NK-92 (cell line): ENCODE data around the gene WNK3.

Experiments used
- DNase-seq: peaks from one replicate; lab custom pipeline; 2025; ENCODE audit not compliant: unreplicated experiment; lab: John Stamatoyannopoulos, UW

Gene WNK3

GRCh38 chrX:54171527-54172250 is 186.2 kb downstream of the WNK3 start:
- no peak for DNase-seq

- DNase-seq: no peak
Observed at GRCh38 chrX:54171091-54171490, 186.8 kb downstream of the WNK3 start.

- DNase-seq: no peak
Observed at GRCh38 chrX:54166915-54167314, 190.9 kb downstream of the WNK3 start.

DNA sequence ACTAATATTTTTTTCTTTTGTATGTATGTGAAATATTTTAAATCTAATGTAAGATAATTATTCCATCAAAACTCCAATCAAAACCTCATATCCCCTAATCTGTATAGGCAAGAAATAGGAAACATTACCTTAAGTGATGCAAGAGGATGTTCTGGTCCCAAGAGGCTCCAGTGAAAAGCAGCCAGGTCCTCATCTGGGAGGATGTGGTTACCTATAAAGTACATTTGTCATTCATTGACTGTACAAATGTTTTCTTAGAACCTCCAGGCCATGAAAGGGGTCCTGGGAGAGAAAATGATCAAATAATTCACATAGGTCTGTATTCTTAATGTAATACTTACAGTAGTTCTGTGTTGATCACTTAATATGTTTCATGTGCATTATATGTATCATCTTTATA is 200.3 kb downstream of the WNK3 start:
- DNase-seq: no peak
